NCI-H526 treated with DMSO at 0.1 percent for 48 hours (cell line): ENCODE results near the gene SLC6A5.

Experiments used
- DNase-seq: peaks from one replicate; lab custom pipeline; 2025; lab: John Stamatoyannopoulos, UW

The SLC6A5 gene

GRCh38 chr11:20669820-20670684 is 70.6 kb downstream of the SLC6A5 start:
- DNase-seq = no peak

- DNase-seq = no peak
Observed at GRCh38 chr11:20670932-20671403, 71.6 kb downstream of the SLC6A5 start.

GRCh38 chr11:20671856-20672546 is 72.6 kb downstream of the SLC6A5 start:
- DNase-seq = peak; percentile 58

DNA sequence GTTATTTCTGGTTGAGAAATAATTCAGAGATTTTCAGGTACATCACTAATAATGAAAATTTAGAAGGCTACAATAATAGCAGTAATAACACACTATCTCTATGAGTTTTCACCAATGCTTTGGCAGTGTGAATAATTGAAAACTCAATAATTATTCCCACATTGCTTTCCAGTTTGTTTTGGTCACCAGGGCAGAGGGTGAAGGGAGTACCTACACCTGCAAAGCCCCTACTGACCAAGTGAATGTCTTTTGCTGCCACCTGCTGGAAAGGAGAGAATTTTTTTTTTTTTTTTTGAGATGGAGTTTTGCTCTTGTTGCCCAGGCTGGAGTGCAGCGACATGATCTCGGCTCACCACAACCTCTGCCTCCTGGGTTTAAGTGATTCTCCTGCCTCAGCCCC is 73.2 kb downstream of the SLC6A5 start:
- DNase-seq = peak; percentile 19

DNA sequence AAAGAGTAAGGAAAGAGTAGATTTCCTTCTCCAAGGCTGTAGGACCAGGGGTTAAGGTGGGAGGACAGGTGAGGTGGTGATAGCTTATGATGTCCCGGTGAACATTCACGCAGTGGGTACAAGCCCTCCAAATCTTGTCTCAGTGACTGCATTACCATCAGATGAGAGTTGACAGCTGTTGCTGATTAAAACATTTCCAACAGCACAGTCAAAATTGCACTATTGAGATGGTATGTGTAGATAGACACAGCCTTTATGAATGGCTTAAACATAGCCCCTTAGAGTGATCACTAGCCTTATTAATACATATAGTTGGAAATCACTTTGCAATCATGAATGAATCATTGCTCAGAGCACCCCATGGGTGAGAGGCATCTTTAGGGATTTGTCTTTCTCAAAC is 77.2 kb downstream of the SLC6A5 start:
- no peak for DNase-seq

- peak; percentile 70 for DNase-seq
Observed at GRCh38 chr11:20688761-20689160, 89.4 kb downstream of the SLC6A5 start.

- DNase-seq = no peak
Observed at GRCh38 chr11:20707876-20708275, 108.5 kb downstream of the SLC6A5 start.
